ENCODE results near the gene PSMC2. TPM values are rescaled to one million over a fixed set of nuclear protein-coding genes. Genes with fewer than 3 reads are reported as not detected.

Gene PSMC2
- total RNA-seq, 4 donors from 2014 or later, result 61.4 to 118 (median 90.9) TPM

DNA sequence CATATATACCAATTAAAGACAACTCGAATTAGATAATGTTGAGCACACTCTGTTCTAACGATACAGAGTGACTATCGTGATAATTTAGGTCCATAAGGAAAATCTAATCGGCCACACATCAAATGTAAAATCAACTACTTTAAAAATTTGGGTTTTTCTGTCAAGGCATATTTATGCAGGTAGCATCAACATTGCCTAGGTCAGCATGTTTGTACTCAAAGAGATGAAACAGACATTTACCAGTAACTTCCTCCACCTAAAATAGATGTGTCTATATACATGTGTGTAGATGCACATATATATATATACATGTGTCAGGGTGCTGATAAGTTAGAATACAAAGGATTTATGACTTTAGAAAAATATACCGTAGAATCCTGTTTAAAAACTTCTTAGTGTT lies 22.0 kb downstream of the PSMC2 start:
- Histone ChIP-seq H3K4me1 (no peaks in the 10 kb centered on the region), H3K4me3 (no peak overlapping the region), H3K27me3 (no peaks in the 10 kb centered on the region), H3K9me3 (no peaks in the 10 kb centered on the region), H3K27ac (no peak overlapping the region), H3K36me3 (peaks cover 0 to 61% (median 14%) of the 10 kb centered on the region in 3 donors)
- no peak for DNase-seq (ENCODE audit: low spot score in 2 of 2)
- TF ChIP-seq EP300 (IDR thresholded peaks at IDR 0.05) (no peak), POLR2A (IDR thresholded peaks at IDR 0.05) (no peak)
- TF ChIP-seq, protein P1, sequence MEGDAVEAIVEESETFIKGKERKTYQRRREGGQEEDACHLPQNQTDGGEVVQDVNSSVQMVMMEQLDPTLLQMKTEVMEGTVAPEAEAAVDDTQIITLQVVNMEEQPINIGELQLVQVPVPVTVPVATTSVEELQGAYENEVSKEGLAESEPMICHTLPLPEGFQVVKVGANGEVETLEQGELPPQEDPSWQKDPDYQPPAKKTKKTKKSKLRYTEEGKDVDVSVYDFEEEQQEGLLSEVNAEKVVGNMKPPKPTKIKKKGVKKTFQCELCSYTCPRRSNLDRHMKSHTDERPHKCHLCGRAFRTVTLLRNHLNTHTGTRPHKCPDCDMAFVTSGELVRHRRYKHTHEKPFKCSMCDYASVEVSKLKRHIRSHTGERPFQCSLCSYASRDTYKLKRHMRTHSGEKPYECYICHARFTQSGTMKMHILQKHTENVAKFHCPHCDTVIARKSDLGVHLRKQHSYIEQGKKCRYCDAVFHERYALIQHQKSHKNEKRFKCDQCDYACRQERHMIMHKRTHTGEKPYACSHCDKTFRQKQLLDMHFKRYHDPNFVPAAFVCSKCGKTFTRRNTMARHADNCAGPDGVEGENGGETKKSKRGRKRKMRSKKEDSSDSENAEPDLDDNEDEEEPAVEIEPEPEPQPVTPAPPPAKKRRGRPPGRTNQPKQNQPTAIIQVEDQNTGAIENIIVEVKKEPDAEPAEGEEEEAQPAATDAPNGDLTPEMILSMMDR (IDR thresholded peaks at IDR 0.05), result no peak
- WGBS, 2 donors, result 95 to 96% methylated on average over 5 of the region's 5 CpGs

DNA sequence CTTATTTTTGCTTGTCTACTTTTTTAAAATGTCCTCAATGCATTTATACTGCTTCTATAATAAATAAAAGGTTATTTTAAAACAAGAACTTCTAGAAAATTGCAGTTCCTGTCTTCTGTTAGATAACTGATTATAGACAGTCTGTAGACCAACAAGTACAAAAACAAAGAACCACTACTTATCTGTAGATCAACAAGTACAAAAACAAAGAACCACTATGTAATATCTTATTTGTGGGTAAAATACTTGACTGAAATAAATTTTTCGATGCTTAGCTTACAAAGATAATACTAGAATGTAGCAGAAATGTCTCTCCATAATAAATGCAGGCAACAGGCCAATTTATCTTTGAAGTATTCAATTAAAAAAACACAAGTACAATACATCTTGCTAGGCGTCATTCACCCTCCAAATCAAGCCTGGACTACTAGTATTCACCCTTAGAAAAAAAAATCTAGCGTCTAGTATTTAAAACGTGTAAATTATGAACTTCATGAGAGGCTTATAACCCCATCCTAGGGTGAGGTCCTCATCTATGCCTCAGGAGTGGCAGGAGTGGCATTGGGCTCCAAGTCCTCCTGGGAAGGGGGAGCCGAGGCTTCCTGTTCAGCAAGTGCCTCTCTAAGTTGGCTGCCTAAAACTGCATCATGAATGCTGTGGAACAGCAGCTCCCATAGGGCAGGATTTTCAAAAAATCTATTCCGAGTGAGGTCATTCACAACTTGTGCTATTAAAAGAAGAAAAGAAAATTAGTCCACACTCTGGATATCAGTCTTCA lies 26.6 kb downstream of the PSMC2 start:
- H3K9me3 ChIP-seq, result no peaks in the 10 kb centered on the region
- no peak overlapping the region for H3K4me3 ChIP-seq
- TF ChIP-seq EP300 (IDR thresholded peaks at IDR 0.05) (no peak), POLR2A (IDR thresholded peaks at IDR 0.05) (no peak)
- peaks cover 0 to 14% (median 0%) of the 10 kb centered on the region in 3 donors for H3K36me3 ChIP-seq
- H3K27ac ChIP-seq, result no peak overlapping the region
- H3K27me3 ChIP-seq, result no peaks in the 10 kb centered on the region
- 39 to 40% methylated on average over 6 of the region's 6 CpGs for WGBS, 2 donors
- DNase-seq (ENCODE audit: low spot score in 2 of 2), result no peak
- H3K4me1 ChIP-seq, result no peaks in the 10 kb centered on the region

DNA sequence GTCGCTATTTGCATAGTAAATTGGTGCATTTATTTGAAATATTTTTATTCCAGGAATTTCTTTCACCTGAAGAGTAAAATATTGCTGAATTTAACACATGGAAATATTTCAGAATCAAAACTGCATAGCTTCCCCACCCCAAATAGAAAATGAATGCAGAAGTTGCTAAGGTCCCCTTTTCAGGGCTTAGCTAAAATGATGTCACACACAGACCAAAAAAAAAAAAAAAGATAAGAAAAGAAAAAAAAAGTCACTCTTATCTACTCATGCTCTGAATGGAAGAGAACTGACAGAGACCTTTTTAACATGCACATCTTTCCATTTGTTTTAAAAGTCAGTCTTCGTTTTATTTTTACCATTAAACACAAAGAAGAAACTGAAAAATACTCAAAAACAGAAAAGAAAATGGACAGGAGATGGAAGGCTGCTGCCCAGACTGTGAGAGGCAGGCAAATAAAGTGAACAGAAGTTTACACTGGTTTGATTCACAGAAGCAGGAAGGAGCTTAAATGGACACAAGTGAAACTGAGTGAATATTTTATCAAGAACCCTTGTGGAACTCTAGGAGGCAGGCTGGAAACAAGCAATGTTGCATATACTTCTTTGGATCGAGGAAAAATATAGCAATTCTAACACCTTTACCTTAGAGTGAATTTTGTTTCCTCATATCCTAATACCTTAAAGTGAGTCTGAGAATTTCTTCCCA lies 32.0 kb downstream of the PSMC2 start:
- TF ChIP-seq EP300 (IDR thresholded peaks at IDR 0.05) (no peak), POLR2A (IDR thresholded peaks at IDR 0.05) (no peak)
- TF ChIP-seq, protein P1 (IDR thresholded peaks at IDR 0.05), result no peak
- 75 to 77% methylated on average over 3 of the region's 3 CpGs for WGBS, 2 donors
- H3K9me3 ChIP-seq, result no peaks in the 10 kb centered on the region
- H3K36me3 ChIP-seq, result no peaks in the 10 kb centered on the region
- no peaks in the 10 kb centered on the region for H3K4me1 ChIP-seq
- H3K4me3 ChIP-seq, result no peak overlapping the region
- H3K27me3 ChIP-seq, result no peaks in the 10 kb centered on the region
- H3K27ac ChIP-seq, result no peak overlapping the region
- no peak for DNase-seq (ENCODE audit: low spot score in 2 of 2)

DNA sequence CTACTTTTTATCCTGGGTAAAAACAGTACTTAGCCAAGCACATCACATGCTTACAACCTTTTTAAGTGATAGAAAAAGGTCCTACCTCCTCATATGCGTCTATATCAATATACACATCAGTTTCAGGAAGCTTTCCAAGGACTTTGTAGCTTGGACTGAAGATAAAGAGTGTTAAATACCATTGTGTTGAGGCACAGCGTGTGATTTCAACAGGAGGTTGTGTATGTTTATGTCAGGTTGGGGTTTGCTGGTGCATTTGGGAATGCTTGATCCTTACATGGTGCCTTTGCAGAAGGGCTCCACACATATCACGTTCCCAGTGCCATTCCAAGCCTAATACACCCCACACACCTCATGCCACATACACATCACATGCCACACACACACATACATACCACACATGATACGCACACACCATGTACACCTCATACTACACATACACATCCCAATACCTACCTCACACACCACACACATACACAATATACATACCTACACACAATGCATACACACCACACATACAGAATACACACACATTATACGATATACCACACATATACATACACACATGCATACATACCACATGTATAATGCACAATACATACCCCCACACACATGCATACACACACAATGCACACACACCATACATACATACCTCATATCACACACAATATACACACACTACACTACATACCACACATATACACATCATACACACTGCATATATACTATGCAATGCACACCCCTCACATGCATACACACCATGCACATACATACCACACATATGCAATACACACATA lies 33.1 kb downstream of the PSMC2 start:
- no peak overlapping the region for H3K4me3 ChIP-seq
- TF ChIP-seq POLR2A (IDR thresholded peaks at IDR 0.05) (no peak), EP300 (IDR thresholded peaks at IDR 0.05) (no peak)
- TF ChIP-seq, protein P1 (IDR thresholded peaks at IDR 0.05), result no peak
- no peak for DNase-seq (ENCODE audit: low spot score in 2 of 2)
- no peak overlapping the region for H3K27ac ChIP-seq
- no peaks in the 10 kb centered on the region for H3K36me3 ChIP-seq
- H3K27me3 ChIP-seq, result no peaks in the 10 kb centered on the region
- 79 to 81% methylated on average over 5 of the region's 5 CpGs for WGBS, 2 donors
- no peaks in the 10 kb centered on the region for H3K4me1 ChIP-seq
- no peaks in the 10 kb centered on the region for H3K9me3 ChIP-seq

DNA sequence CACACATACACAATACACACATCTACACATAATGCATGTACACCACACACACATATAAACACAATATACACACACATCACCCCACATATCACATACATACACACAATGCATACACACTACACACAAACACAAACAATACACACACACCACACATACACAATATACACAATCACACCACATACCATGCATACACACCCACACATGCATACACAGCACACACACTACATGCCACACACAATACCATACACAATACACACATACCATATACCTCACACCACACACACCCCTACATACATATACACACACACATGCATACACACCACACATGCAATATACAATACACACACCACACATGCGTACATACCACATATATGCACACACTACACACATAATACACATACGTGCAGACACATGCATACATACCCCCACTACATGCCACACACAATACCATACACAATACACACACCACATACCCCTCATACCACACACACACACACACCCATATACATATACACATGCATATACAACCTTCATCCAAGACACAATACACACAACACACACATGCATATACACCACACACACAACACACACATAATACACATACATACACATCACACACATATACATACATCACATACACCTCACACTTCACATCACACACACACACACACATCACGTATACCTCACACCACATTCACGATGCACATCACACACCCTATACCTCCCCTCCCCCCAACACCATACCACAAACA lies 34.0 kb downstream of the PSMC2 start:
- no peaks in the 10 kb centered on the region for H3K4me1 ChIP-seq
- H3K27ac ChIP-seq, result no peak overlapping the region
- WGBS, 2 donors, result 90 to 91% methylated on average over 4 of the region's 4 CpGs
- H3K36me3 ChIP-seq, result no peaks in the 10 kb centered on the region
- DNase-seq (ENCODE audit: low spot score in 2 of 2), result no peak
- H3K9me3 ChIP-seq, result no peaks in the 10 kb centered on the region
- H3K4me3 ChIP-seq, result no peak overlapping the region
- no peaks in the 10 kb centered on the region for H3K27me3 ChIP-seq
- TF ChIP-seq EP300 (IDR thresholded peaks at IDR 0.05) (no peak), POLR2A (IDR thresholded peaks at IDR 0.05) (no peak)
- TF ChIP-seq, protein P1 (IDR thresholded peaks at IDR 0.05), result no peak
